Right lobe of liver (tissue), 6 donors: ENCODE measurements around the gene ARHGAP42. TPM values are rescaled to one million over a fixed set of nuclear protein-coding genes. Genes with fewer than 3 reads are reported as not detected.
"Not testable (repeated sequence)": the region's sequence is repeated elsewhere in the genome, so short reads cannot be mapped to it uniquely, and the experiment has no call there.

Source experiments
- ATAC-seq, 4 donors: fragments of 200-7000 bp; cut with Tn5 transposase; one replicate each; pipeline ENCODE4 v1.9.1; 2020; ENCODE audit warnings: mild to moderate bottlenecking in 4 of 4, moderate library complexity in 4 of 4
- DNase-seq, 3 donors: peaks; one replicate each; pipeline ENCODE4 v3.0.0-alpha.2; 2020
- H3K27ac ChIP-seq, 3 donors: fragments of 200-600 bp; one replicate each; pipeline ENCODE4 v1.8.0; 2022
- H3K27me3 ChIP-seq, 2 donors: fragments of 200-600 bp; one replicate each; pipeline ENCODE4 v1.8.0; 2022
- H3K36me3 ChIP-seq, 4 donors: fragments of 200-600 bp; sonication (generic) in 1 of 4; one replicate each; pipeline versions ENCODE4 v1.5.1 to v1.8.0; 2017 to 2022; ENCODE audit warnings: control low read depth in 1 of 4
- H3K4me1 ChIP-seq, 4 donors: fragments of 200-600 bp; sonication (generic) in 1 of 4; one replicate each; pipeline versions ENCODE4 v1.5.1 to v1.8.0; 2017 to 2022; ENCODE audit warnings: control low read depth in 1 of 4
- H3K4me3 ChIP-seq, 3 donors: fragments of 200-600 bp; one replicate each; pipeline ENCODE4 v1.8.0; 2022
- H3K9me3 ChIP-seq, 4 donors: fragments of 200-600 bp; sonication (generic) in 1 of 4; one replicate each; pipeline versions ENCODE4 v1.5.1 to v1.8.0; 2017 to 2022; ENCODE audit warnings: control low read depth in 1 of 4
- CTCF ChIP-seq, 4 donors: fragments of 200-600 bp in 3 of 4; fragments of 450-650 bp in 1 of 4; IDR thresholded peaks; one replicate each; pipeline versions ENCODE4 v1.5.1 to v1.8.0; 2016 to 2022; ENCODE audit warnings: antibody characterized with exemption in 4 of 4, mild to moderate bottlenecking in 2 of 4
- POLR2A ChIP-seq: fragments of 450-650 bp; IDR thresholded peaks from one replicate; pipeline ENCODE4 v1.6.1; 2017; ENCODE audit warnings: antibody characterized with exemption, mild to moderate bottlenecking
- WGBS: methylation state at CpG from one replicate; pipeline ENCODE4 v1.1.6; 2018; ENCODE audit warnings: low coverage, low lambda C conversion rate; ENCODE audit not compliant: insufficient coverage; ENCODE audit errors: missing lambda C conversion rate; 5-methylcytosine and 5-hydroxymethylcytosine counted together
- intact Hi-C, 2 donors: fragments of 100-400 bp; cut with DNase I; formaldehyde crosslinking; loops; one replicate each; pipeline versions ENCODE4 v1.11.2 to v1.14.1; 2022
- total RNA-seq, 6 experiments: library from RNA; depleted of rRNA in 2 of 6; stranded (reverse); fragments of >200 nt in 2 of 6; fragmentation: NEBNext Ultra II Directional in 3 of 6; extraction: Animal tissue kit (Norgen Biotek cat#: 25700) in 3 of 6; gene quantifications; one replicate each; pipeline versions ENCODE4 v1.1.0 to v1.2.4, GENCODE V29; 2016 to 2023
- donor health status: DM: no; HTN: yes; CAD: no.
- donor health status: DM: no; HTN: no; CAD: no.
- donor health status: DM: no; HTN: no; CAD: no.
- donor health status: DM: no; HTN: yes; CAD: no.
- donor health status: DM: no; HTN: yes; CAD: no.

Gene ARHGAP42
- total RNA-seq, 6 experiments from 2014 or later, result 8.7 to 15.8 (median 13.1) TPM

DNA sequence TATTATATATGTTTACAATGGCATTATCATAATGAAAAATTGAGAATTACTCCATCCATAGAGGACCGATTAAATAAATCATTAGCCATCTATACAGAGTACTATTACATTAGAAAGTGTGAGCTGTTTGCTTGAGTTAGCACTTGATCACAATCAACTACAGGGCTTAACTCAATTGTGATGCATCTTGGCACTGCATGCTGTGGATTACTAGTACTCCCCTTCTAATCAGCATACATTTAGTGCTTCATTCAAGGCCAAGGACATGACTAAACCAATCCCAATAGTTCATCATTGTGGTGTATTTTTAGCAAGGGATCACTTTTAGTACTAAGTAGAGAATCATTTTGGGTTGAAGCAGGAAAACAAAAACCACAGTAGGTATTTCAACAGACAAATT lies 23.5 kb upstream of the ARHGAP42 start:
- Histone ChIP-seq H3K27ac (no peak overlapping the region), H3K4me1 (peaks cover 0 to 14% (median 4%) of the 10 kb centered on the region in 4 donors), H3K4me3 (no peak overlapping the region), H3K27me3 (no peaks in the 10 kb centered on the region), H3K9me3 (no peaks in the 10 kb centered on the region), H3K36me3 (no peaks in the 10 kb centered on the region)
- ATAC-seq (no peak), DNase-seq (no peak)
- 67% methylated on average over 1 of the region's 1 CpG for WGBS
- TF ChIP-seq POLR2A, result no peak
- no peak for TF ChIP-seq CTCF (IDR thresholded peaks at IDR 0.05)
- intact Hi-C loops, result no loop called here

- no peaks in the 10 kb centered on the region for H3K36me3 ChIP-seq
- DNase-seq (no peak), ATAC-seq (no peak)
- peaks cover 0 to 14% (median 4%) of the 10 kb centered on the region in 4 donors for H3K4me1 ChIP-seq
- 91% methylated on average over 4 of the region's 4 CpGs for WGBS
- H3K27me3 ChIP-seq, result no peaks in the 10 kb centered on the region
- no peak overlapping the region for H3K4me3 ChIP-seq
- H3K27ac ChIP-seq, result no peak overlapping the region
- intact Hi-C loops, result no loop called here
- TF ChIP-seq CTCF (IDR thresholded peaks at IDR 0.05) (no peak), POLR2A (no peak)
- H3K9me3 ChIP-seq, result no peaks in the 10 kb centered on the region
These were observed 23.1 kb upstream of the ARHGAP42 start for GRCh38 chr11:100663996-100664395.

- intact Hi-C loops, ATAC-seq, H3K27me3 ChIP-seq, H3K4me3 ChIP-seq, DNase-seq, H3K36me3 ChIP-seq, H3K9me3 ChIP-seq: not testable (repeated sequence)
- Histone ChIP-seq H3K27ac (peak overlapping the region in 1 of 3 donors; percentile 82), H3K4me1 (peaks cover 0 to 14% (median 4%) of the 10 kb centered on the region in 4 donors)
- WGBS, result 100% methylated on average over 2 of the region's 3 CpGs
These were observed 20.3 kb upstream of the ARHGAP42 start for GRCh38 chr11:100666816-100667215.

GRCh38 chr11:100667449-100667848 lies 19.6 kb upstream of the ARHGAP42 start:
- Histone ChIP-seq H3K27ac (peak overlapping the region; percentile 18 to 82 (median 65)), H3K9me3 (no peaks in the 10 kb centered on the region), H3K4me3 (no peak overlapping the region), H3K36me3 (no peaks in the 10 kb centered on the region), H3K4me1 (peaks cover 0 to 14% (median 4%) of the 10 kb centered on the region in 4 donors), H3K27me3 (no peaks in the 10 kb centered on the region)
- ATAC-seq, result peak; percentile 96 to 99 (median 98)
- intact Hi-C loops, result no loop called here
- DNase-seq, result peak in 1 of 3 donors; percentile 65
- WGBS, result 34% methylated on average over 6 of the region's 6 CpGs
- no peak for TF ChIP-seq POLR2A
- no peak for TF ChIP-seq CTCF (IDR thresholded peaks at IDR 0.05)

- intact Hi-C loops, result no loop called here
- Histone ChIP-seq H3K27me3 (no peaks in the 10 kb centered on the region), H3K9me3 (no peaks in the 10 kb centered on the region), H3K4me1 (peaks cover 0 to 22% (median 9%) of the 10 kb centered on the region in 4 donors), H3K36me3 (no peaks in the 10 kb centered on the region), H3K27ac (no peak overlapping the region), H3K4me3 (no peak overlapping the region)
- WGBS, result 100% methylated on average over 2 of the region's 2 CpGs
- ATAC-seq, result no peak
- DNase-seq, result no peak
- TF ChIP-seq POLR2A (no peak), CTCF (IDR thresholded peaks at IDR 0.05) (no peak)
These were observed 16.9 kb upstream of the ARHGAP42 start for GRCh38 chr11:100670140-100670539.
